HG03520 (cell line): ENCODE data around the gene NPAS3.

Source experiments
- ATAC-seq: cut with Tn5 transposase; IDR thresholded peaks from one replicate; pipeline ENCODE4 v1.9.1; 2021; ENCODE audit warnings: mild to moderate bottlenecking, moderate library complexity; ENCODE audit not compliant: unreplicated experiment

NPAS3 gene

GRCh38 chr14:33309106-33309505 lies 370.4 kb downstream of the NPAS3 start:
- ATAC-seq: no peak

- no peak for ATAC-seq
Measured at GRCh38 chr14:33315217-33315616, 376.5 kb downstream of the NPAS3 start.

- no peak for ATAC-seq
Measured at GRCh38 chr14:33315721-33316120, 377.0 kb downstream of the NPAS3 start.

DNA sequence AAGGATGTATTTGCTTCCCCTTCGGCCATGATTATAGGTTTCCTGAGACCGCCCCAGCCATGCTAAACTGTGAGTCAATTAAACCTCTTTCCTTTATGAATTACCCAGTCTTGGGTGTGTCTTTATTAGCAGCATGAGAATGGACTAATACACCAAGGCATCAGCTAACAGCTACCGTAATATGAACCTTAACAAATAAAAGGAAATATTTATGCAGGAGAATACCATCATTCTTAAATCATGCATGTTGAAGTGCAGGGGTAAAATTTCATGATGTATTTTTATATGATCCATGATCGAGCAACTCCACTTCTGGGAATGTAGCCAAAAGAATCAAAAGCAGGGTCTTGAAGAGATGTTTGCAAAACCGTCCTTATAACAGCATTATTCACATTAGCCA lies 379.0 kb downstream of the NPAS3 start:
- no peak for ATAC-seq

DNA sequence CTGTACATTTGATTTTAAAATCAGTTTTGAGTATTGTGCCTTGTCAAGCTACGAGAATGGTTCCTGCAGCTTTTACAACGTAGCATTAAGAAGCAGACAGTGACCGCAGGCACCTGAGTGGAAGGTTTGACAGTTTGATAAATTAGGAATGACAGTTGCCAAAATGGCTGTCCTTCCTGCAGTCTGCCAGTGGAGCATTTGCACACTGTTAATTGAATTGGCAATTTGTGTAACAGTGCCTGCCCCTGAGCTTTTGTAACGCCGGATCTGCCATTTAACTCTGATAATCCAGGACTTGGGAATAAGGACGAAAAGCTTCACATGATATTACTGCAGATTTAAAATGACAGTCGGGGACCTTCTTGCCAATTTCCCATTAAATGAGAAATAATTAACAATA lies 385.3 kb downstream of the NPAS3 start:
- ATAC-seq: no peak

GRCh38 chr14:33331176-33331949 lies 392.7 kb downstream of the NPAS3 start:
- ATAC-seq: no peak

GRCh38 chr14:33332497-33332896 lies 393.8 kb downstream of the NPAS3 start:
- ATAC-seq: no peak

DNA sequence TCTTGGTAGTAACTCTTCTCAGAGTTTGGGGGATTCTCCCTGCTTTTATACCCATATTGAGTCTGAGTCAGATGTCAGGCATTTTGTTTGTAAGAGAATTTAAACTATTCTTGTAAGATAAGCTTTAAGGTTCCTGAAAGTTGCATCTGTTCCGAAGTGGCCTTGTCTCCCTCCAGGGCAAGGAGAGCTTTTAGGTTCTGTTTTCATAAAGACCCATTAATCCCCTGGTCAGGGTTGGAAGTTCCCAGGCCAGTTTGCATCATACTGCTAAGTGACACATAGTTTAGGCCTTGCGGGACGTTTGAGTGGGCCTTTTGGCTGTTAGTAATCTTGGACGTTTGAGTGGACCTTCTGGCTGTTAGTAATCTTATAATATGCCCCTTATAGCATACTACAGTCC lies 396.7 kb downstream of the NPAS3 start:
- no peak for ATAC-seq

- ATAC-seq: no peak
Measured at GRCh38 chr14:33342299-33342974, 403.8 kb downstream of the NPAS3 start.

GRCh38 chr14:33343016-33343415 lies 404.3 kb downstream of the NPAS3 start:
- ATAC-seq: no peak

DNA sequence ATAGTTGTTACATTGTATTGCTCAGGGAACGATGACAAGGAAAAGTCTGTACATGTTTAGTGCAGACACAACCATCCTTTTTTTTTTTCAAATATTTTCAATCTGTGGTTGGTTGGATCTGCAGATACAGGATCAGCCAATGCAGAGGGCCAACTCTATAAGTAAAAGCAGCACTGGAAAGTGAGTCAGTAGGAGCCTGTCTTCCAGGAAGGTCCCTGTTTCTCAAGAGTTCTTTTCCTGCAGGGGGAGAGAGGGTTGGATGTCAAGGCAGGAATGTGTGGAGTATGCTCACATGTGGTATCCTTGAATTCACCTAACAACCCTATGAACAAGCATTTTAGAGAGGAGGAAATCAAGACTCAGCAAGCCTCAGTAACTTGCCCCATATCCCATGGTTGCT lies 409.1 kb downstream of the NPAS3 start:
- no peak for ATAC-seq

DNA sequence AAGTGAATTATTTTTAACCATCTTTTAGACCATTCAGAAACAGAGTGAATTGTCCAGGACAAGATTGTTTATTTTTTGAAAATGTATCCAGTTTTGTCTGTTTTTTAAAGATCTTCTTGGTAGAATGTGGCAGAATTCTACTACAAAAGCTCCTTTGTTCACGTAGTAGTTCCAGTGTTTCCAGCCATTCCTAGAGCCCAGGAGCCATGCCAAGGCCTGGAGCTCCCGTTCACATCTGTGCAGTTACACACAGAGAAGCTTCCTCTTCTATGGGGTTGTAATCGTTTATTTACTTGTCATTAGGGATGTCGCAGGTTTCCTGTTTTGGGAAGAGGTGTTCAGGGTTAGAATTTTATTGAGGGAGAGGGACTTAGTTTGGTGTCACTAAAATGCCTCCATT lies 409.8 kb downstream of the NPAS3 start:
- no peak for ATAC-seq

GRCh38 chr14:33349871-33350270 lies 411.2 kb downstream of the NPAS3 start:
- ATAC-seq: no peak

DNA sequence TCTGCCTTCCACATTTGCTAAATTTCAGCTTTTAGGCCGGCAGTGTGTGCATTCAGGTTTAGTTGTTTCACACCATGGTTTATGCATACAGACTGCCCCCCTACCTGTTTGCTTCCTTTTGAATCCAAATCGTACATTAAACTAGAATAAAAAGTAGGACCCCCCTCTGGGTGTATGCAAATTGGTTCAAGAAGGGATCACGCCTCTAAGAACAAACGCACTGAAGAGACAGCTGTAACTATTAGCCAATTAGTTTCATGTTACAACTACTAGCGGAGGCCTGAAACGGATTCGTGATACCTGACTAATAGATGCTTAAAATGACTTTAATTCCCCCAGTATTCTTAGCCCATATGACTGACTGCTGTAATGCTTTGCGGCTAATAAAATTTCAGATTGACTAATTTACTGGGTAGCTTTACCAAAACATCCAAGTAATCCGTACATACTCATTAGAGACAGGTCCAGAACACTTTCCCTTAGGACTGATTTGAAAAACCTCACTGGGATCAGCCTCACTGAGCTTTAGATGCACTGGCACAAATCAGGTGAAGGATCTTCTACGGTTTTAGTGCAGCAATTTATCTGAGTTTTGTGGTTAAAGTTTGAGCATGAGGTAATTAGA lies 411.8 kb downstream of the NPAS3 start:
- no peak for ATAC-seq

DNA sequence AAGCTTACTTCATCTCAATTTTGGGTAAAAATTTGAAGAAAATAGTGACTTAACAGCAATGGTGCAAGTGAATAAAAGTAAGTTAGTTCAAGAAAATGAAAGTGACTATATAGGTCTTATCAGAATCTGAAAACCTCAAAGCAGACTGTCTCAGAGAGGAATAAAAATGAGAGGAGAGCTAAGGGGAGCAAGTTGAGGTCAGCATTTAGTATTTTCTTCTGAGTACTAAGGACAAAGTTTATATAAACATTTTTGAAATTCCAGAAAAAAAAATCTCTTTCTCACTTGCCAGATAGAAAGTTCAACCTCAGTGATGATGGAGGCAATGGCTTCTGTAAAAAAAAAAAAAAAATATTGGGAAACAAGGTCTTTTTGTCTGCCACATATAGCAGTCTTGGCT lies 414.1 kb downstream of the NPAS3 start:
- no peak for ATAC-seq

DNA sequence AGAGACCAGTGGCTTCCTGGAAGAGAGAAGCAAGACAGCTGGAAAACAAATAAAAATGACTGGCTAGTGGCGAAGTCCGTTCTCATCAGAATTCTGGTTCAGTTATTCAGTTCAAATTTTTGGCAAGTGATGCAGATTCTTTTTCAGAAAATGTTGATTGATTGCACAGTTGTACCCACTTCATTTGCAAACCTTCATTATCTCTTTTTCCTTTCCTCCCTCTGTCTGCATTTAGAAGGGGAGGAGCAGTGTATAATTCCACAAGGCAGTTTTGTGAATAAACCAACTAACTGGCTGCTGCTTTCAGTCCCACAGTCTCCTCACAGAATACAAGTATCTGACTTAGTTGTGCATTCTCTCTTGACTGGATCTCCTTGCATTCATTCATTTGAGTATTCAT lies 417.5 kb downstream of the NPAS3 start:
- no peak for ATAC-seq

GRCh38 chr14:33357225-33358010 lies 418.7 kb downstream of the NPAS3 start:
- ATAC-seq: no peak

DNA sequence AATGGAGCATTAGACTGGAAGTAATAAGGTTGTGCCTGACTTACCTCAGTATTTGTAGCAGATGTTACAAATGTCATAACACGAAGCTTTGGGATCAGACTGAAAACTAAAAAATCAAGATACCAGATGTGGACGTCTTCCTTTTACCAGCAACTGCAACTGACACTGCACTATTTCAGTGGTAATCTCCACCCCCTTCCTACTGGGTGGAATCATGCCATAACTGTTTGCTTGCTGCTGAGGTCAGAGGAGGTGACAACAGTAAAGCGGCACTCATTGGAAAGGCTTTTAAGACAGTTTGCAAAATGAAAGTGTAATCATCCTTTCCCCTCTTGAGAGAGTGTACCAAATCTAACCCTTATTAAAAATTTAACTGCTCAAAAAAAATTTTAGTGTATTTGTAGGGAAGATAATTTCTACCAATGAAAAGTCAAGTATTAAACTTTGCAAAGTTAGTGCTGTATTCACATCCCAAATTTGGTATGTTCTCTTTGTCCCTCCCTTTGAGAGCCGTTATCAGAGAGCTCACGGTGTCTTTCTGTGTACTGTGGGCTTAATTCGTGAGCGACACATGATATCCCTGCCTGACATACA lies 420.7 kb downstream of the NPAS3 start:
- no peak for ATAC-seq

DNA sequence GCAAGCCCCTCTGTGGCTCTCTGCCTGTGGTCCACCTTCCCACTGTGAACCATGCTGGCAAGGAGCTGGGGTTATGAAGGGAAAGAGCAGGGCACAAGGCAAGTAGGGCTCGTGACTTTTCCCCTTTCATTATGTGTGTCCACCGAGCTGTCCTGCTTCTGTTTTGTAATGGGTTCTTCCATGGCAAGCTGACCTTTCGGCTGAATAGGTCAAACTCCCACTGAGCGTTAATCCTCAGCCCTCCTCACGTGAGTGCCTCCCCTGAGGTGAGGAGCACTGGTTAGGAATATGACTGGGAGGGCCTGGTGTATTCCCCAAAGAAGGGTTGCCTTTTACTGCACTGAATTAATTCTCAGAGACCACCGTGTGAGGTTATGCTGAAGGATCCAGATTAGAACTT lies 424.3 kb downstream of the NPAS3 start:
- no peak for ATAC-seq

- no peak for ATAC-seq
Measured at GRCh38 chr14:33363682-33364081, 425.0 kb downstream of the NPAS3 start.

DNA sequence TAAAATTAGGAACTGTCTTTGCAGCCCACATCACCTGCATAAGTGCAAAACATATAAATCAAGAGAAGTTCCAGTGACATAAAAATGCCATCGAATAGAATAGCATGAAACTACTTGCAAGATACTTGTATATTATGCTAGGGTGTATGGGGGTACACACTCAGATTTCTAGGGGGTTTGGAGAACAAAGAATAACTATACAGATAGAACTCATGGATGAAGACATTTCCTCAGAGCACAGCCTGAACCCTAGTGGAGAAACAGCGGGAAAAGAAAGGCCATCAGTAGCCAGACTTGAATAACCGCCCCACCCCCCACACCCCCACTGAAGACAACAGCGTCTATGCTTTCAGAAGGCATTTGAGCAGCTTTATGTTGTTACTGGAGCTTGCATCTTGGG lies 425.8 kb downstream of the NPAS3 start:
- no peak for ATAC-seq
